A172 (cell line): ENCODE results near the gene CERCAM. TPM values are rescaled to one million over a fixed set of nuclear protein-coding genes. Genes with fewer than 3 reads are reported as not detected.

Experiments
- DNase-seq: peaks from one replicate; pipeline ENCODE4 v3.0.0-alpha.2; 2015; ENCODE audit warnings: low spot score
- total RNA-seq: library from RNA; depleted of rRNA; stranded (reverse); fragments of >200 nt; shearing (Covaris generic); gene quantifications from 2 replicates; pipeline ENCODE4 v1.2.3, GENCODE V29; 2014; rRNA removed

The CERCAM gene, protein sequence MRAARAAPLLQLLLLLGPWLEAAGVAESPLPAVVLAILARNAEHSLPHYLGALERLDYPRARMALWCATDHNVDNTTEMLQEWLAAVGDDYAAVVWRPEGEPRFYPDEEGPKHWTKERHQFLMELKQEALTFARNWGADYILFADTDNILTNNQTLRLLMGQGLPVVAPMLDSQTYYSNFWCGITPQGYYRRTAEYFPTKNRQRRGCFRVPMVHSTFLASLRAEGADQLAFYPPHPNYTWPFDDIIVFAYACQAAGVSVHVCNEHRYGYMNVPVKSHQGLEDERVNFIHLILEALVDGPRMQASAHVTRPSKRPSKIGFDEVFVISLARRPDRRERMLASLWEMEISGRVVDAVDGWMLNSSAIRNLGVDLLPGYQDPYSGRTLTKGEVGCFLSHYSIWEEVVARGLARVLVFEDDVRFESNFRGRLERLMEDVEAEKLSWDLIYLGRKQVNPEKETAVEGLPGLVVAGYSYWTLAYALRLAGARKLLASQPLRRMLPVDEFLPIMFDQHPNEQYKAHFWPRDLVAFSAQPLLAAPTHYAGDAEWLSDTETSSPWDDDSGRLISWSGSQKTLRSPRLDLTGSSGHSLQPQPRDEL
- 60.3 and 64.0 TPM in 2 replicates for total RNA-seq

DNA sequence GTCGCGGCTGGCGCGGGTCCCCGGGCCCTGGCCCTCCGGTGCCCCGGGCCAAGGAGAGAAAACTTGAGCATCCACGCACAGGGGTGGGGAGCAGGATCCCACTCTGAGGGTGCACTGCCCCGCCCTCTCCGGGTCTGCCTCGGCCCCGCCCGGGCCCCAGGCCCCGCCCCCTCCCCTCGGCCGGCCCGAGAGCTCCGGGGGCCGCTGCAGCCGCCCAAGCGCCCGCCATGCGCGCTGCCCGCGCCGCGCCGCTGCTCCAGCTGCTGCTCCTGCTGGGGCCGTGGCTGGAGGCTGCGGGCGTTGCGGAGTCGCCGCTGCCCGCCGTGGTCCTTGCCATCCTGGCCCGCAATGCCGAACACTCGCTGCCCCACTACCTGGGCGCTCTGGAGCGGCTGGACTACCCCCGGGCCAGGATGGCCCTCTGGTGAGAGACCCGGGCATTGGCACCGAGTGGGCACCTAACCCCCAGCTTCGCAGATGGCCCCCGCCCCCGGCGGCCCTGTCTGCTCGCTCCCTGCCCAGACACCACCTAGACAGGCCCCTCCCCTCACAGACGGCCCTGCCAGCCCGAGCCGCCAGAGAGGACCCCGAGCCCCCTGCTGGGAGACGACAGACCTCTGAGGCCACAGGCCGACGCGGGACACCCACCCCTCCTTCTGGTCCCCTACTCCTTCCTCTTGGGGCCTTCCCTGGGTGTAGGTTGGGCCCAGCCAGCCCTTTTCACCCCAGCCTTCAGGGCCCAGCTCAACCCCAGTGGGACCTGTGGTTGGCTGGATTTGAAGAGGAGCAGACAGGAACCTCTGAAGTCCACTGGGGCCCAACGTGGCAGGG is at the start of gene CERCAM:
Gene CERCAM, plus strand, starts transcription at position 207 of the 831 bp plus-strand sequence. Its CDS starts 21 bp downstream, at position 228.
- DNase-seq, result peak; percentile 42

DNA sequence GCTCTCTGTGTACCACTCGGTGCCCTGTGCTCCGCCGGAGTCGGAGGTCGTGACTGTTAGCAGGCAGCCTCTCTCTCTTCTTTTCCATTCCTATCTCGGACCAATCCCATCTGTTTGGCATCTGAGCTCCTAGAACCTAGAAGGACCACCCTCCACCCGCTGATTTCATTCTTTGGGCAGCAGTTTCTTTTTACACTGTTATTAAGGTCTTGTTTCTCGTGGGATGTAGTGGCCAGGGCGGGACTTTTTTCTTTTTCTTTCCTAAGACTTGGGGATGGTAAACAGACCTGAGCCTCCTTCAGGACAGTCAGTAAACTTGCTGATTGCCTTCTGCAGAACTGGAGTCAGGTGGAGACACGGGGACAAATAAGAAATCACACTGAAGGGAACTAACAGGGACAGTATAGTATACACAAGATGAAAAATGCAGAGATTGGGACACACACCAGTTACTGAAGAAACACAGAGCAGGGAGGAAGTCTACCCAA is 49.0 kb upstream of the CERCAM start:
- DNase-seq, result no peak

DNA sequence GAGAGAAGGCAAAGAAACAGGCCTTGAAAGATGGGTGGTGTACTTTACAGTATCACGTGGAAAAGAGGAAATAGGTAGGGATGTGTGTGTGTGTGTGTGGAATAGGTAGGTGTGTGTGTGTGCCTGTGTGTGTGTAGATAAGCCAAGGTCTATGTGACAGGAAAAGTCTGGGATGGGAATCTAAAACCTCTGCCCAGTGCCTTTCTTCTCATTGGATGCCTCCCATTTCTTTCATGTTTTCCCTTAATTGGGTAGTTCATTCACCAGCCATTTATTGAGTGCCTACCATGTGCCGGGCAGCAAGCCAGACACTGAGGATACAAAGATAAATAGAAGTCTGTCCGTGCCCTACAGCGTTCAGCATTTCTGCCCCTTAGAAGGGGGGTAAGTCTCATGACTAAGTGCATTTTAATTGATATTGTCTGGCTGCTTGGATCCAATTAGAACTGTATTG is 48.4 kb upstream of the CERCAM start:
- peak; percentile 38 for DNase-seq

DNA sequence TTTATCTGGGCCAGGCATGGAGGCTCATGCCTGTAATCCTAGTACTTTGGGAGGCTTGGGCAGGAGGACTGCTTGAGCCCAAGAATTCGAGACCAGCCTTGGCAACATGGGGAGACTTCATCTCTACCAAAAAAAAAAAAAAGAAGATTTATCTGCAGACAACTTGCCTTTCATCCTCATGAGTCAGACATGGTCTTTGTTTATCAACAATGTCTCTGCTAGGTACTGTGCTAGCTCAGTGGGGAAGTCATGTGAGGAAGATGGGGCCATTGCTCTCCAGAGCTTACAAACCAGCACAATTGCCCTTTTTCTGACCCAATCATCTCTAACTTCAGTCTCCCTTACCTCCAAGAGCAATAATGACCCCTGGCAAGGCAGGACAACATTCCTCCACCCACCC is 47.9 kb upstream of the CERCAM start:
- no peak for DNase-seq

- no peak for DNase-seq
Measured at GRCh38 chr9:128374221-128374675, 46.4 kb upstream of the CERCAM start.

- no peak for DNase-seq
Measured at GRCh38 chr9:128375865-128376264, 44.8 kb upstream of the CERCAM start.

- DNase-seq, result no peak
Measured at GRCh38 chr9:128382261-128382660, 38.4 kb upstream of the CERCAM start.

- no peak for DNase-seq
Measured at GRCh38 chr9:128383007-128383753, 37.5 kb upstream of the CERCAM start.

- no peak for DNase-seq
Measured at GRCh38 chr9:128383791-128384190, 36.9 kb upstream of the CERCAM start.

GRCh38 chr9:128384801-128385495 is 35.7 kb upstream of the CERCAM start:
- no peak for DNase-seq

- DNase-seq, result no peak
Measured at GRCh38 chr9:128385496-128386460, 34.9 kb upstream of the CERCAM start.

DNA sequence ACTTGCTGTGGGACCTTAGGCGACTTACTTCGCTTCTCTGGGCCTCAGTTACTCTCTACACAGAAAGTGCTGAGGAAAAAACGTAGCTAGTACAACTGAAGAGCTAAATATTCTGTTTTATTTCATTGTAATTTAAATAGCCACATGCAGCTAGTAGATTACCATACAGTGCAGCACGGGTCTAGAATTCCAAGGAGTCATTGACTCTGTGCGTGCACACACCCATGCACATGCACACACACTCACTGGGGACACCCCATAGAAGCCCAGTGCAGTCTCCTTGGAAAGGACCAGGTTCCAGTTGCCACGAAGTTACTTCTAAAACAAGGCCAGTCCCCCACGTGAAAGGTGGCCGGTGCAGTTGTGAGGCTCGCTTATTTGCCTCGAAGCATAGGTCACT is 32.5 kb upstream of the CERCAM start:
- DNase-seq, result no peak

DNA sequence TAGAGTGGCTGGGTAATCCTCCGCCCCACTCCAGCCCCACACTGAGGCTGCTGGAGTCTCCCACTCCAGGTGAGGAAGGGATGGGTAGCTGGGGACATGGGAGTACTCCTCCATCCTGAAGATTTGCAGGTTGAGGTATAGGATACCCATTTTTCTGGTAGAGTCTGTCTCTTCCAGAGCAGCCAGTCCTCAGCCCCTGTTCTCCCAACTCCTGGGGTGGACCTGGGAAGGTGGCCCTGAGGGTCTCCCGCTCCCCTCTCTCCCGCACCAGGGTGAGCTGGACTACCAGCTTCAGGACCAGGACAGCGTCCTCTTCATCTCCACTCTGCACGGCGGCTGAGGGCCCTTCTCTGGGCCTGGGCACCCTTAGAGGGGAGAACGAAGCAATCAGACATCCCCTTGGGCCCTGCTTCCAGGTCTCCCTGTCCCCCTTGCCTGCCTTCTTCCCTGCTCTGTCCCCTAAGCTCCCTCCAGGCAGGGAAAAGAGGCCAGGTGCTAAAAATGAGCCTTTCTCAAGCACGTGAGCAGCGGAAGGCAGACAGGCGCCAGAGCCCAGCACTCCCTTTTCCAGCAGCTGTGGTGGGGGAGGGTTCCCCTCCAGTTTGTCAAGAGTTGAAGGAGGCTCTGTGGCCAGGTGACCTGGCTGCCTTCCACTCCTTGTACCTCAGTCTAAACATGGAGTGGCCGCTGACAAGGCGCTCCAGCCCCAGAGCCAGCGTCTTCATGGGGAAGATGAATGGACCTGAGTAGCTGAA is 31.1 kb upstream of the CERCAM start:
- DNase-seq, result no peak

- DNase-seq, result no peak
Measured at GRCh38 chr9:128390150-128390812, 30.4 kb upstream of the CERCAM start.

GRCh38 chr9:128390813-128391711 is 29.6 kb upstream of the CERCAM start:
- DNase-seq, result no peak

GRCh38 chr9:128391956-128392301 is 28.7 kb upstream of the CERCAM start:
- no peak for DNase-seq
